NCI-H524 (cell line): ENCODE data around the gene FYN.

Experiments used
- DNase-seq, 2 experiments: peaks; one replicate each; lab custom pipeline; 2025; lab: John Stamatoyannopoulos, UW

FYN gene

DNA sequence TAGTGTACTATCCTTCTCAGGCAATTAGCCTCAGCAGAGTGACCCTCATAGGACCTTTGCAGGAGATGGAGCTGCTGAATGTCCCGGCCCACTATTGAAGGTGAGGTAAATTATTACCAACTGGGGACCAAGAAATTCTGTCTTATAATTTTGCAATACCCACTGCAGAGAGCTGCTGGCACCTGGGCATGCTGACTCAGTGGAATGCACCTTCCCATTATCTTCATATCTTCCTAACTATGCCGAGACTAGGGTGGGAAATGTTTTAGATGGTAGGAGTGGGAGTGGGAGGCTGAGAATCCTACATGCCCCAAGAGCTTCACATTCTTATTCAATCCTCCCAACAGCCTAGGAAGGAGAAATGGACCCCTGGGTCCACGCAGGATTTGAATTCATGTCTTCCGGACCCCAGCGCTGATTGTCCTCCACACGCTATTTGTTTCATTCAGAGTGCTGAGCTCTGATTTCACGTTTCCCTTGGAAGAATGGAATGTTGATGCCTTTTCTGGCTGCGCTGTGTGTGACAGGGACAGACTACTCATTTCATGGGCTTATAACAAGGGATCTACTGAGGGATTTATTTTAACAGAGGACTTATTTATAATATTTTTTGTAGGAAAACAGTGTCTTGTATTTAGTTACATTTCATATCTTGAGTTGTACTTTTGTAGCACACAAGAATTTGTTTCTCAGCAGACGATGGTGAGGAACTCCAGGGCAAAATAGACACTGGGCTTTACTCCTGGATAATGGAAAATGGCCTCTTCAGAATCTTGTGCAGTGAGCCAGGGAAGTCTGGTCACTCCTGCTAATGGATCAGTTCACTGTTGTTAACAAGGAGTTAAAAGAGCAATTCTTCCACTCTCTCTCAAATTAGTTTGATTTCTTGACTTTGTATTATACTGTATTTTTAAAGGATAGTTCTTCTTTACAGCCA is 66.4 kb downstream of the FYN start:
- DNase-seq = no peak

DNA sequence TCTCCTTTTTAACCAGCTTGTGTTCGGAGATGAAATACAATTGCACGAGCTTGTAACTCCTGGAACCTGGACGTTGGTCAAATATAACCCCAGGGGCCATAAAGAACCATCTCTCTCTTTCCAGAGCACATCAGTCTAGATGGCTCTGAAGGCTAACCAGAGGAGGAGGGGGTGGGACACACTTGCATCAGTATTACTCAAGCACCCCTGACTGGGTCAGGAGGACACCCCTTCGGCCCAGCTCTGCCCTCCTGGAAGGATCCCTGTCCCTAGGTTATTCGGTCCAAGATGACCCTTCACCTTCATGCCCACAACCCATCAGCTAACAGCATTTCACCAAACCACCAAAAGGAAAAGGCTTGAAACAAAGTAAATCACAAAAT is 67.1 kb downstream of the FYN start:
- no peak for DNase-seq

DNA sequence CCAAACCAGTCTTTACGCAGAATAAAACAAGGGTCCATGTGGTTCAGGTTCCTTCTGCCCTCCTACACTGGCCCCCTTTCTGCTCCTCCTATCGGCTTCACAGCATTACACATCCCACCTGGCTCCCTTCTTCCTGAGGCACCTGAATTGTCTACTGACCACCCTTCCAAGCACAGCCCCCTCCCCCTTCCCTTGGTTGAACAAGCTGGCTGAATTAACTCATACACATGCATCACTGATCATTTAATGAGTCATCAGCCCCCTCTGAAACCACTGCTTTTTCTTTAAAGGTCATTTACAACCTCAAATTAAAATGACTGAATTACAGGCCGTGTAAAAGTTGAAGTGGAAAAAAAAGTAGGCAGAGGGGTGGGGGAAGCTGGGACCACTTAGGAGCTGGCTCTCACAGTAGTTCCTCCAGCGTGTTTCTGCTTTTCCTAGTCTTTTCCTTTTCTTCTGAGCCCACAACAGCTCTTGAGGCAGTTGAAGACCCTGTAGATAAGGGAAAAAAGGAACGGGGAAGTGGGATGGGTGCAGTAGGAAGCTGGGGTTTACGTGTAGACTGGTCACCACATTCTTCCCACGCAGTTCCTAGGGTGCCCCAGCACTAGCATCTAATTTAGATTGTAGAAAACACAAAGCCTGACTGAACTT is 67.6 kb downstream of the FYN start:
- no peak for DNase-seq

DNA sequence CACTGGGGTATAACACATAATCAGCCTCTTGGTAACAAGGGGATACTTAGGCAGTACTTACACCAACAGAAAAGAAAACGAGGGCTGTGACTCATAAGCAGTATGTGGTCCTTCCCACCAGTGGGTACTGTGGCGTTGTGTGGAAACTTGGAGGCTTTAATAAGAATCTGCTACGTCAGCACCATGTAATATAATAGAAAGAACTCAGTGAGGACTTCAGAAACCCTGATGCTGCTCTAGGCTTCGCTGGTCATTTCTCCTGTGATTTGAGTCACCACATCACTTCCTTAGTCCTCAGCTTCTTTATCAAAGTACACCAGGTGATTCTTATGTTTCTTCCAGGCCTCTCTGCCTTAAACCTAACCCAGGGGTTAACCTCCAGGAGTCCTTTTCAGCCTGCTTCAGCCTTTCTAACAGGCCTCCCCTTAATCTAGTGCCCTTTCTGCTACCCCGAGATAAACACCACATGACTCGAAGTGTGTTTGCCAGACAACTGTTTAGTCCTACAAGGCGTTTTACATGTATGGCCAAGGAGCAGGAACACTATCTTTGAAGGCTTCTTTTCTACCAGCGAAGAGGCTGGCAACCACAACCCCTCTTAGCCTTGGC is 68.5 kb downstream of the FYN start:
- DNase-seq = no peak

DNA sequence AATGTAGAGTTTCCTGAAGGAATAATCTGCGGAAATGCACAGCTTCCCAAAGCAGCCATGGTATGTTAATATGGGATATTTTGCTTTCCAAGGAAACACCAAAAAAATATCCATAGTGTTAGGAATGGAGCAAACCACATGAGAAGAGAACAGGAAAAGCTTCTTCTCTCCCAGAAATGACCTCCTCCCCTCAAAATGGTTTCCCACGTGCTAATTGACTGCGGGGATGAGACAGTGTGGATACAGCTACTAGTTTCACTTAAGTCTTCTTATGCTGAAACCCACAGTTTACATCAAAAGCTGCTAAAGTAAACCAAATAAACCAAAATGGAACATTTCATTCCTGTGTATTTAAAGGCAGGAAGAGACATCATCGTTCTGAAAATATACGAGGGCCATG is 69.4 kb downstream of the FYN start:
- no peak for DNase-seq

DNA sequence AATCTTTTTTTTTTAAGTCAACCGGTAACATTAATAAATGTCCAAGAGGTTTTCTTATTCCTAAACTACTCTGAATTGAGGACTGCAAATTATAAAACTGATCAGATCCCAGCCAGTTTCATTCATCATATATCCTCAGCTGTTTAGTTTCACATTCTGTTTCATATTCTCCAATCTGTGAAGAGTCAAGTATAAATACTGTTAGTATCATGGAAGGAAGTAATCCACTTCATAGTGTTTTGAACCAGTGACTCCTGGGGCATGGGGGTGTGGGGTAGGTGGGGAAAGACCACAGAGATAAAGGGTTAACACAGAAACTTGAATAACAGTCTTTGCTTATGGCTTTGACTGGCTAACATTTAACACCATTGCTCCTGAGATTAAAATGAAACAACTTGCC is 69.9 kb downstream of the FYN start:
- no peak for DNase-seq

DNA sequence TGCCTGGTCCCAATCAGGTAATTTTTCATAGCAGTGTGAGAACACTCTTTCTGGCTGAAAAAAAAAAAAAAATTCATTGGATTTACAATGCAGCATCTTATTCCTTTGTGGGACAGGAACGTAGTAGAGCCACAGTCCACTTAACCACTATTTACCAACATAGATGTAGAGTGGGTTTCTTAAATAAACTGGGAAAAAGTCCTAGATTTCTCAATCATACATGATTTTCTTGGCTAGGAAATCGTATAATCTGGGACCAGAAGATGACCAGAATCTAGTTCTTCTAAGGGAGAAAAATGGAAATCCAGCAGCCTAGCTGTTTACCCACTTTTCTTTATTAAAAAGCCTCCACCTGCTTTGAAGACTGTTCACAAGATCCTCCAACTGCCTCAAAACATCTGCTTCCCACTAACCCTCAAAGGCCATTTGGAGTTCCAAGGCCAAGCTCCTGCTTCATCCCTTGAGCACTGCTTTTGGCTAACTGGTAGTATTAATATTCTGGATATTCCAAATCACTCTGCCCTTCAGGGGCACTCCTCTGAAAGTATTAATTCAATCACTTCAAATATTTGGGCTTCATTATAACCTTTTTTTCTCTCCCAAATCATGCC is 70.4 kb downstream of the FYN start:
- peak in 1 of 2 experiments; percentile 56 for DNase-seq

DNA sequence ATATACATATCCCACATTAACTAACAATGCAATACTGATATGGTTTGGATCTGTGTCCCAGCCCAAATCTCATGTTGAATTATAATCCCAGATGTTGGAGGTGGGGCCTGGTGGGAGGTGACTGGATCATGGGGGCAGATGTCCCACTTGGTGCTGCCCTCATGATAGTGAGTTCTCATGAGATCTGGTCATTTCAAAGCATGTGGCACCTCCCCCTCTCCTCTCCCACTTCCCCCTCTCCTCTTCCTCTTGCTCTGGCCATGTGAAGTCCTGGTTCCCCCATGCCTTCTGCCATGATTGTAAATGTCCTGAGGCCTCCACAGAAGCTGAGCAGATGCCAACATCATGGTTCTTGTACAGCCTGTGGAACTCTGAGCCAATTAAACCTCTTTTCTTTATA is 71.2 kb downstream of the FYN start:
- DNase-seq = no peak

DNA sequence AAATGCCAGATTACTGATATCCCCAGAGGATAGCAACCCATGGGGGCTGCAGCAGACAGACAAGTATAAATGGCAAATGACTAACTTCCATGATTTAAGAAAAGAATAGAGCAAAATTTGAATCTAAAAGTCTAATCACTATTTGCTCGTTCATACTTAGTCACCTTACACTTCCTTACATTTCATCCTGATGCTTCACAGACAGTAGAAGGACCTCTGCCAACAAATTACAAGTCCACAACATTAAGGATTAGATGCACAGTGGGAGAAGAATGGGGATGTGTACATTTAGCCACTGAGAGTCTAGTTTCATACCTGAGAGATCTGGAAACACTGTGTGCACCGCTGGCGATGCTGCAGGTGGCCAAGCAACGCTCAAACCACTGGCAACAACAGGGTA is 72.4 kb downstream of the FYN start:
- DNase-seq = no peak

DNA sequence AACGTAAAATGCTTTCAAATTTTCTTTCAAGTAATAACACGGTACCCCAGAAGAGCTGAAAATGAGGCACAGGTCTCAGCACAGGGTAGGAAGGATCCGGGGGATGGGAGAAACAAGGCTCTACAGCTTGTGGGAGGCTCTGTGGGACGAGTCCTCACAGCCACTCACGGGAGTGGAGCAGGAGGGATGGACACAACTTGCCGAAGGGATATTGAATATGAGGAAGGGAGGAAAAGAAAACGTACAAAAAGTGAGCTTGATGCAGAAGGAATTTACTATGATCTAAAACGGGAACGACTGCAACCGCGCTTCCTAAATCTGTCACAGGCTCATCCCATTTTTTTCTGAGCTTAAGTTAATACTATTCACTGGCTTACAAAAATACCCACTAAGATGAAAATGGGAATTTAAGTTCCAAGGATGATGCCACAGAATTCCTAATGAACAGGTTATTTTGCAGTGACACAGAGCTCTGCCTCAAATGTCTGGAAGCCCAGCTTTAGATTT is 72.9 kb downstream of the FYN start:
- DNase-seq = no peak

DNA sequence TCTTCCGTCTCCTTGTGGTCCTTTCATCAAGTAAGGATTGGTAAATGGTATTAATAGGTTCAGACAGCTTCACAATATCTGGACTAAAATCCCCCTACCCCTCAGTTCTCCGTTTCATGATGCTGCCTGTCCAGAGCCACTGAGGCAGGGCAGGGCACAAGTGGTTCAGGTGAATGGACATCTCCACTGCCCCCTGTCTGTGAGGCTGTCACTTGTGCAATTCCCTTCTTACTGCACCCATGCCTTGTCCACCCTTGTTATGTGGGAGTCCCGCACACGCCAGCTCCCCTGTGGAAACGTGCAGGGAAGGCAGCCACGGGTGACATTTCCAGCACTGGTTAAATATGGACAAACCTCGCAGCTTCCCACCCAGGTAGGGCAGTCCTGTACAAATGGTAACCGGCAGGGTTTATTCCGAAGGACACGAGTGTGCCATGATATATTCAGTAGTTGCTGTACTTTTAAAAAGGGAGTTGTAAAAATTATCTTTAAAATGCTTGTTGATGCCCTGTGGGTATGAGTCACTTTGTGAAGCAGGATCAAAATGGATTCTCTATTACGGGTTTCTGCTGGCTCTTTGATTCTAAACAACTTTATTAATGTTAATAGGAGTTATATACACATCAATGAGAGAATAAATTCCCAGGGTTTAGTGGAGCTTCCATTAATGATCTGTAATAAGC is 73.5 kb downstream of the FYN start:
- no peak for DNase-seq

DNA sequence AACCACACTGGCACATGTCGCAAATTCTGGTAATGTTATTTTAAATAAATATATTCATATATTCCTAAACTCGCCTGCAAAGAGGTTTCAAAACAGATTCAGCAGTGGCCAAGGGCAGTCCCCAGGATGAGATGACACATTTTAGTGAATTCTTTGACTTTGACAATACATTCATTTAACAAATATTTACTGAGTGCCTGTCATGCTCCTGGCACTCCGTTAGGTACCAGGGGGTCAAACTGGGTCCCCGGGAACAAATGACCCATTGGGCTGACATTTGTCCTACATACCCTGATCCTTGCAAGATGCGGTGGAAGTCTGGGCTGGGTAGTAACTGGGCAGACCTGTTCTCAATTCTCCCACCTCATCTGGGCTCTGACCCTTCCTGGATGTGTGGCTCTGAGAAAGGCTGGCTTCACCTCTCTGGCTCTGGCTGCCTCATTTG is 74.9 kb downstream of the FYN start:
- no peak for DNase-seq

DNA sequence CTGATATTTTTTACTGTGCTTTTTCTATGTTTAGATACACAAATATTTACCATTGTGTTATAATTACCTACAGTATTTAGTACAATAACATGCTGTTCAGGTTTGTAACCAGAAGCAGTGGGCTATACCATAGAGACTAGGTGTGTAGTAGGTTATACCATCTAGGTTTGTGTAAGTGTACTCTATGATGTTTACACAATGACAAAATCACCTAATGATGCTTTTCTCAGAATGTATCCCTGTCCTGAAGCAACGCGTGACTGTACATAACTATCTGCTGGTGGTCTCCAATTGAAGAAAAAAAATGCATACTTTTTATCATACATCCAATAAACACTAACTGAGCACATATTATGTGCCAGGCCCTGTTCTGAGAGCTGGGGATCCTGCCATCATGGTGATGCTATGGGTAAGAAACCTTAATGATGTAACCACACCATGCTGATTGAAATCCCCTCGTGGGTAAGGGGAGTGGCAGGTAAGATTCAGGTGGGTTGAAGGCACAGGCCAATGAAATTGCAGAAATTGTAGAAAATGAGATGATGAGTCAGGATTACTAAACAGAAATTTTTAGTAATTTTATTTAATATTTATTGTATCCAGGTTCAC is 76.8 kb downstream of the FYN start:
- DNase-seq = no peak

DNA sequence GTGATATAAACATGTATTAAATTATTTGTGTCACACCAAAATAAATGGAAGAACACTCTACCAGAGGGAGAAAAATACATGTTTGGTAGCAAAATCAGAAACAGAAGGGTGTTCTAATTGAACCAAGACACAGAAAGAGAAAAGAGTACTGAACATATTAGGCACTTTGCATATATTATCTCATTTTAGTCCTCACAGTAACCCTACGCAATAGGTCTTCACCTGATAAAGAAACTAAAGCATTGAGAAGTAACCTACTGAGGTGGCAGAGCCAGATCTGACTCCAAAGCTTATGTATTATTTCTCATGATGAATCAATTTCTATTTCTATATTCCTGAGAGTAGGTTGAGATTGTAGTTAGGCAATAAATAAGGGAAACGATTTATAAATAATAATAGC is 77.7 kb downstream of the FYN start:
- DNase-seq = no peak

DNA sequence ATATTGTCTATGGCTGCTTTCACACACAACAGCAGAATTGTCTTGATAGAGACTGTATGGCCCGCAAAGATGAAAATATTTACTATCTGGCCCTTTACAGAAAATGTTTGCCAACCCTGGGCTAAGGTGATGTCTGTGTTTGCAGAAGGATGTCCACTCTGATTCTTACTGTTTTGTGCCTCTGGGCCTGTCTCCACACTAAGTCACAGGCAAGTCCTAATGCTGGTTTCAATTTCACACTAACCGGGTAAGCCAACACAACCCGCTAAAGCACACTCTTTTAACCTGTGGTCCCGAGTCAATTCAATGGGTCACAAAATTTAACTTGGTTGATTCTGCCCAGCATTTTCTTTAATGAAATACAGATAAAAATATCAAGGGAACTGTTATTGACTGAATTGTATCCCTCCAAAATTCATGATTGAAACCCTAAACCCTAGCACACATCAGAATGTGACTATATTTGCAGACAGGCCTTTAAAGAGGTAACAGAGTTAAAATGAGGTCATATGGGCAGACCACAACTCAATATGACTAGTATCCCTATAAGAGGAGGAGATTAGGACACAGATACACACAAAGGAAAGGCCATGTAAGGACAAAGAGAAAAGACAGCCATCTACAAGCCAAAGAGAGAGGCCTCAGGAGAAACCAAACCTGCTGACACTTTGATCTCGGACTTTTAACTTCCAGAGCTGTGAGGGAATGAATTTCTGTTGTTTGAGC is 78.4 kb downstream of the FYN start:
- DNase-seq = no peak

DNA sequence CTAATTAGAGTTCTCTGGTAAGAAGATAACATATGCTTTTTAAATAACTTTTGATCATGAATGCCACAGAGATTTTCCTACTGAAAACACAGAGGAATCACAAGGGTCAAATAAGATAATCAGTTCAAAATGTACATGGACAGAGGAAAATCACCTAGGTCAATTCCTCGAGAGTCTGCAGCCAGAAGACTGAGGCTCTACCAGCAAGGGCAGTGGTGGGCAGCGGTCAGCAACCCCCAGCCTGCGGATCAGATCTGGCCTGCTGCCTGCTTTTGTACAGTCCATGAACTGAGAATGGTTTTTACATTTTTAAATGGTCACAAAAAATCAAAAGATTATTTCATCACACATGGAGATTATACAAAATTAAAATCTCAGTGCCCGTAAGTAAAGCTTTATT is 79.0 kb downstream of the FYN start:
- no peak for DNase-seq

DNA sequence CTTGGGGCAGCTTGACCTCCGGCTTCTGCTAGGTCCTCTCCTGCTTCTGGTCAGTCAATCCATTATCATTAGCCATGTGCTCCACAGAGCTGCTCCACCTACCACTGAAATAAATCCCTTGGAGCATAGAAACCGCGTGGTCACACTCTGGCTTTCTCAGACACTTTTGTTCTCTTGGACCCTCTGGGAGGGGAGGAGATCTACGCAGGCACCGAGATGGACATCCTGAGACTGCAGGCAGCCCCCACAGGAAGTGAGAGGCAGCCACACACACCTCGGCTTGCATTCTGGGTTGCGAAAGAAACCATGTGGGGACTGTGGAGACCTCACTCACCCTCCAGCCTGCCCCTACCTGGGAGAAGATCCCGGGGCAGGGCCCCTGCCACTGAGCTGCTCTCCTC is 79.5 kb downstream of the FYN start:
- no peak for DNase-seq

DNA sequence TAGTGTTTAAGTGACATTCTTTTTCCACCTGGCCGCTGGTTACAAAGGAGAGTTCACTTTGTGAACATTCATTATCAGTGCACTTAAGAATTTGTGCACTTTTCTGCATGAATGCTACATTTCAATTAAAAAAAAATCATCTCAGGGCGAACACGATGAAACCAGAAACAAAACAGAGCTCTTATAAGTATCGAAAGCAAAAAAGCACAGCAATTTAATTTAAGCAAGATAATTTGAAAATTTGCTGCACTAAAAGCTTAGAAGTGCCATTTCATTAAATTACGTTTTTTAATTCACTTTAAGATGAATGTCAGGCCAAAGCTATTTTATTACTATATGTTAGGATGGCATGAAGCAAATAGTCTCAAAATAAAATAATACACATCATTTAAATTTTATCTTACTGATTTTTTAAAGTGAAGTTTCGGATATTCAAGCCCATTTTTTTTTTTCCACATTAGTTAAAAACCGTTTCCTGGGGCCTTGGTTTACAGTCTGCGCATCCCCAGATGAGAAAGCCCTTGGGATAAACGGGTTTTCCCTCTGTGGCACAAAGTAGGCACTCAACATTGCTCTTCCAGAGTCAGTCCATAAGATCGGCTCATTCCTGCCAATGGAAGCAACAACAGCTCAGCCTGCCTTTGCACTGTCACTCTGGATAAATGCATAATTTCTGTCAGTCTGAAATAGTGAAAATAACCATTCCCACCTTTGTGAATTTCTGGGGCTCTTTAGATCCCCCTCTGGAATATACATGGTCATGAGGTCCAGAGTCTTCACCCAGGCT is 80.1 kb downstream of the FYN start:
- DNase-seq = no peak

DNA sequence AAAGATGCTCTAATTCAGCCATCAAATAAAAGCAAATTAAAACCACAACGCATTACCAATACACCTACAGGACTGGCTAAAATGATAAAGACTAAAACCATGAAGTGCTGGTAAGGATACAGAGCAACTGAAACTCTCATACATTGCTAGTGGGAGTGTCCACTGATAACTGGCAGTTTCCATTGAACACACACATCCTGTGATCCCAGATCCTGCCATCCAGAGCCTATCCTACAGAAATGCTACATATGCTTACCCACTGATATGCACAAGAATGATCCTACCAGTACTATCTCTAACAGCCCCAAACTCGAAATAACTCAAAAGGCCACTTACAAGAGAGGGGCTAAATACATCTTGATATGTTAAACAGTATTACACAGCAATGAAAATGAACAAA is 81.0 kb downstream of the FYN start:
- DNase-seq = no peak

DNA sequence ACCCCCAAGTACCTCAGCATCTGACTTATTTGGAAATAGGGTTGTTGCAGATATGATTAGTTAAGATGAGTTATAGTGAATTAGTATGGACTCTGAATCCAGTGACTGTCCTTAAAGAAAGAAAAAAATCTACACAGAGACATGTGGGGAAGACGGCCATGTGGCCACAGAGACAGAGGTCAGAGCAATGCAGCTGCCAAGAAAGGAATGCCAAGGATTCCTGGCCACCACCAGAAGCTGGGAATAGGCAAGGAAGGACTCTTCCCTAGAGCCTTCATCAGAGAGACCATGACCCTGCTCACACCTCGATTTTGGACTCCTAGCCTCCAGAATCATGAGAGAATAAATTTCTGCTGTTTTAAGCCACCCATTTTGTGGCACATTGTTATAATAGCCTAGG is 81.8 kb downstream of the FYN start:
- no peak for DNase-seq
